HL-60 (cell line): ENCODE results near the gene SUPT4H1.

Source experiments
- CTCF ChIP-seq: IDR thresholded peaks from one replicate; pipeline ENCODE4 v1.5.1; 2011; ENCODE audit warnings: low read length, control low read depth, inconsistent platforms; ENCODE audit not compliant: insufficient read depth
- POLR2AphosphoS5 ChIP-seq: IDR thresholded peaks from 2 replicates; pipeline ENCODE4 v1.6.1; 2012; ENCODE audit warnings: low read depth
- SPI1 ChIP-seq: IDR thresholded peaks from 2 replicates; pipeline ENCODE4 v1.6.1; 2012; ENCODE audit warnings: low read depth, mild to moderate bottlenecking, borderline replicate concordance
- TF ChIP-seq, protein P1 (sequence below): IDR thresholded peaks from 2 replicates; pipeline ENCODE4 v1.6.1; 2012; ENCODE audit warnings: low read depth; ENCODE audit not compliant: insufficient replicate concordance

GRCh38 chr17:58387834-58388233, 35.8 kb upstream of the SUPT4H1 start:
- TF ChIP-seq CTCF (no peak), POLR2AphosphoS5 (no peak), SPI1 (no peak)
- TF ChIP-seq, protein P1, sequence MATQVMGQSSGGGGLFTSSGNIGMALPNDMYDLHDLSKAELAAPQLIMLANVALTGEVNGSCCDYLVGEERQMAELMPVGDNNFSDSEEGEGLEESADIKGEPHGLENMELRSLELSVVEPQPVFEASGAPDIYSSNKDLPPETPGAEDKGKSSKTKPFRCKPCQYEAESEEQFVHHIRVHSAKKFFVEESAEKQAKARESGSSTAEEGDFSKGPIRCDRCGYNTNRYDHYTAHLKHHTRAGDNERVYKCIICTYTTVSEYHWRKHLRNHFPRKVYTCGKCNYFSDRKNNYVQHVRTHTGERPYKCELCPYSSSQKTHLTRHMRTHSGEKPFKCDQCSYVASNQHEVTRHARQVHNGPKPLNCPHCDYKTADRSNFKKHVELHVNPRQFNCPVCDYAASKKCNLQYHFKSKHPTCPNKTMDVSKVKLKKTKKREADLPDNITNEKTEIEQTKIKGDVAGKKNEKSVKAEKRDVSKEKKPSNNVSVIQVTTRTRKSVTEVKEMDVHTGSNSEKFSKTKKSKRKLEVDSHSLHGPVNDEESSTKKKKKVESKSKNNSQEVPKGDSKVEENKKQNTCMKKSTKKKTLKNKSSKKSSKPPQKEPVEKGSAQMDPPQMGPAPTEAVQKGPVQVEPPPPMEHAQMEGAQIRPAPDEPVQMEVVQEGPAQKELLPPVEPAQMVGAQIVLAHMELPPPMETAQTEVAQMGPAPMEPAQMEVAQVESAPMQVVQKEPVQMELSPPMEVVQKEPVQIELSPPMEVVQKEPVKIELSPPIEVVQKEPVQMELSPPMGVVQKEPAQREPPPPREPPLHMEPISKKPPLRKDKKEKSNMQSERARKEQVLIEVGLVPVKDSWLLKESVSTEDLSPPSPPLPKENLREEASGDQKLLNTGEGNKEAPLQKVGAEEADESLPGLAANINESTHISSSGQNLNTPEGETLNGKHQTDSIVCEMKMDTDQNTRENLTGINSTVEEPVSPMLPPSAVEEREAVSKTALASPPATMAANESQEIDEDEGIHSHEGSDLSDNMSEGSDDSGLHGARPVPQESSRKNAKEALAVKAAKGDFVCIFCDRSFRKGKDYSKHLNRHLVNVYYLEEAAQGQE: no peak
